Activated CD4-positive, alpha-beta T cell treated with anti-CD3 and anti-CD28 coated beads for 1 hour (primary cell): ENCODE measurements around the gene B3GALT5.

Source experiments
- DNase-seq: peaks from one replicate; pipeline ENCODE4 v3.0.0-alpha.2; 2020

B3GALT5 gene

GRCh38 chr21:39610703-39611102 lies 2.0 kb upstream of the B3GALT5 start:
- no peak for DNase-seq

GRCh38 chr21:39611551-39612190 lies 1.1 kb upstream of the B3GALT5 start:
- no peak for DNase-seq

- DNase-seq = no peak
These were observed 548 bp downstream of the B3GALT5 start for GRCh38 chr21:39613041-39613934.

- DNase-seq = no peak
These were observed 3.6 kb downstream of the B3GALT5 start for GRCh38 chr21:39616211-39616772.

GRCh38 chr21:39620856-39621255 lies 8.1 kb downstream of the B3GALT5 start:
- DNase-seq = no peak

- DNase-seq = no peak
These were observed 12.6 kb downstream of the B3GALT5 start for GRCh38 chr21:39625211-39625895.

- DNase-seq = no peak
These were observed 15.6 kb downstream of the B3GALT5 start for GRCh38 chr21:39628385-39628784.

- DNase-seq = no peak
These were observed 17.5 kb downstream of the B3GALT5 start for GRCh38 chr21:39630191-39630591.

GRCh38 chr21:39630827-39631226 lies 18.1 kb downstream of the B3GALT5 start:
- no peak for DNase-seq

- no peak for DNase-seq
These were observed 19.3 kb downstream of the B3GALT5 start for GRCh38 chr21:39631842-39632562.

- DNase-seq = no peak
These were observed 20.2 kb downstream of the B3GALT5 start for GRCh38 chr21:39632796-39633442.

- DNase-seq = no peak
These were observed 21.0 kb downstream of the B3GALT5 start for GRCh38 chr21:39633770-39634181.

GRCh38 chr21:39634507-39634906 lies 21.8 kb downstream of the B3GALT5 start:
- no peak for DNase-seq

- no peak for DNase-seq
These were observed 24.6 kb downstream of the B3GALT5 start for GRCh38 chr21:39637197-39637970.

- no peak for DNase-seq
These were observed 25.2 kb downstream of the B3GALT5 start for GRCh38 chr21:39637971-39638240.

GRCh38 chr21:39638281-39638680 lies 25.5 kb downstream of the B3GALT5 start:
- no peak for DNase-seq

GRCh38 chr21:39640754-39641153 lies 28.0 kb downstream of the B3GALT5 start:
- DNase-seq = no peak

- DNase-seq = no peak
These were observed 29.2 kb downstream of the B3GALT5 start for GRCh38 chr21:39641827-39642450.

- no peak for DNase-seq
These were observed 31.4 kb downstream of the B3GALT5 start for GRCh38 chr21:39644062-39644560.

- no peak for DNase-seq
These were observed 32.6 kb downstream of the B3GALT5 start for GRCh38 chr21:39645331-39645730.

GRCh38 chr21:39647476-39647875 lies 34.7 kb downstream of the B3GALT5 start:
- DNase-seq = no peak
